SJSA1 (cell line): Measurements from ENCODE around the gene OPHN1. TPM values are rescaled to one million over a fixed set of nuclear protein-coding genes. Genes with fewer than 3 reads are reported as not detected.
"Not testable (repeated sequence)": the region's sequence is repeated elsewhere in the genome, so short reads cannot be mapped to it uniquely, and the experiment has no call there.

ENCODE experiments used
- DNase-seq, 2 experiments: peaks; one replicate each; pipeline ENCODE4 v3.0.0-alpha.2; 2015 to 2020; ENCODE audit warnings: low spot score in 2 of 2, low read depth in 1 of 2
- H3K27ac ChIP-seq: fragments of 250-450 bp; sonication (Bioruptor Pico); 2 replicates; pipeline ENCODE4 v1.5.1; 2020; ENCODE audit warnings: mild to moderate bottlenecking, moderate library complexity
- H3K27me3 ChIP-seq: fragments of 250-450 bp; sonication (Bioruptor Pico); replicated peaks from 2 replicates; pipeline ENCODE4 v1.5.1; 2020; ENCODE audit warnings: mild to moderate bottlenecking, moderate library complexity
- H3K36me3 ChIP-seq: fragments of 250-450 bp; sonication (Bioruptor Pico); 2 replicates; pipeline ENCODE4 v1.5.1; 2020; ENCODE audit warnings: mild to moderate bottlenecking
- H3K4me1 ChIP-seq: fragments of 250-450 bp; sonication (Bioruptor Pico); replicated peaks from 2 replicates; pipeline ENCODE4 v1.6.1; 2021; ENCODE audit warnings: mild to moderate bottlenecking
- H3K4me3 ChIP-seq: fragments of 250-450 bp; sonication (Bioruptor Pico); 2 replicates; pipeline ENCODE4 v1.5.1; 2020; ENCODE audit warnings: mild to moderate bottlenecking
- H3K9me3 ChIP-seq: fragments of 250-450 bp; sonication (Bioruptor Pico); replicated peaks from 2 replicates; pipeline ENCODE4 v1.5.1; 2020; ENCODE audit warnings: mild to moderate bottlenecking
- total RNA-seq: library from RNA; depleted of rRNA; stranded (reverse); fragments of >200 nt; shearing (Covaris generic); gene quantifications from 2 replicates; pipeline ENCODE4 v1.2.3, GENCODE V29; 2014

Gene OPHN1
- total RNA-seq, 1 experiment from 2014 or later: 7.8 TPM

GRCh38 chrX:68372665-68373064 is 60.6 kb downstream of the OPHN1 start:
- no peaks in the 10 kb centered on the region for H3K4me1 ChIP-seq
- no peak overlapping the region for H3K27ac ChIP-seq
- no peak for DNase-seq
- H3K9me3 ChIP-seq: no peaks in the 10 kb centered on the region
- no peaks in the 10 kb centered on the region for H3K27me3 ChIP-seq
- H3K36me3 ChIP-seq: no peaks in the 10 kb centered on the region
- H3K4me3 ChIP-seq: no peak overlapping the region

GRCh38 chrX:68369559-68369958 is 63.7 kb downstream of the OPHN1 start:
- Histone ChIP-seq H3K36me3 (no peaks in the 10 kb centered on the region), H3K4me1 (no peaks in the 10 kb centered on the region), H3K27ac (no peak overlapping the region), H3K27me3 (no peaks in the 10 kb centered on the region), H3K4me3 (no peak overlapping the region), H3K9me3 (no peaks in the 10 kb centered on the region)
- no peak for DNase-seq

- H3K36me3 ChIP-seq: no peaks in the 10 kb centered on the region
- H3K4me1 ChIP-seq: no peaks in the 10 kb centered on the region
- peak in 1 of 2 experiments; percentile 10 for DNase-seq
- no peaks in the 10 kb centered on the region for H3K9me3 ChIP-seq
- H3K4me3 ChIP-seq: no peak overlapping the region
- no peaks in the 10 kb centered on the region for H3K27me3 ChIP-seq
- H3K27ac ChIP-seq: no peak overlapping the region
These were observed 68.0 kb downstream of the OPHN1 start for GRCh38 chrX:68365341-68365740.

GRCh38 chrX:68363984-68364383 is 69.3 kb downstream of the OPHN1 start:
- H3K4me3 ChIP-seq: no peak overlapping the region
- no peak for DNase-seq
- no peak overlapping the region for H3K27ac ChIP-seq
- no peaks in the 10 kb centered on the region for H3K9me3 ChIP-seq
- no peaks in the 10 kb centered on the region for H3K4me1 ChIP-seq
- no peaks in the 10 kb centered on the region for H3K36me3 ChIP-seq
- no peaks in the 10 kb centered on the region for H3K27me3 ChIP-seq

GRCh38 chrX:68358679-68359078 is 74.6 kb downstream of the OPHN1 start:
- H3K36me3 ChIP-seq: no peaks in the 10 kb centered on the region
- DNase-seq: no peak
- no peak overlapping the region for H3K4me3 ChIP-seq
- no peaks in the 10 kb centered on the region for H3K27me3 ChIP-seq
- H3K27ac ChIP-seq: no peak overlapping the region
- H3K4me1 ChIP-seq: peaks cover 13% of the 10 kb centered on the region
- no peaks in the 10 kb centered on the region for H3K9me3 ChIP-seq

GRCh38 chrX:68355629-68355920 is 77.7 kb downstream of the OPHN1 start:
- H3K4me1 ChIP-seq: peaks cover 13% of the 10 kb centered on the region
- H3K27me3 ChIP-seq: no peaks in the 10 kb centered on the region
- H3K27ac ChIP-seq: no peak overlapping the region
- H3K36me3 ChIP-seq: no peaks in the 10 kb centered on the region
- H3K9me3 ChIP-seq: no peaks in the 10 kb centered on the region
- DNase-seq: peak in 1 of 2 experiments; percentile 8
- H3K4me3 ChIP-seq: no peak overlapping the region

GRCh38 chrX:68354879-68355628 is 78.2 kb downstream of the OPHN1 start:
- Histone ChIP-seq H3K27me3 (no peaks in the 10 kb centered on the region), H3K4me1 (peaks cover 13% of the 10 kb centered on the region), H3K36me3 (no peaks in the 10 kb centered on the region), H3K4me3 (no peak overlapping the region), H3K9me3 (no peaks in the 10 kb centered on the region), H3K27ac (no peak overlapping the region)
- DNase-seq: peak in 1 of 2 experiments; percentile 5

- Histone ChIP-seq H3K4me3 (no peak overlapping the region), H3K27ac (no peak overlapping the region), H3K27me3 (no peaks in the 10 kb centered on the region), H3K9me3 (no peaks in the 10 kb centered on the region), H3K4me1 (no peaks in the 10 kb centered on the region), H3K36me3 (no peaks in the 10 kb centered on the region)
- DNase-seq: no peak
These were observed 88.3 kb downstream of the OPHN1 start for GRCh38 chrX:68345025-68345424.

- H3K27ac ChIP-seq: no peak overlapping the region
- no peaks in the 10 kb centered on the region for H3K36me3 ChIP-seq
- H3K4me1 ChIP-seq: no peaks in the 10 kb centered on the region
- H3K4me3 ChIP-seq: no peak overlapping the region
- H3K9me3 ChIP-seq: no peaks in the 10 kb centered on the region
- H3K27me3 ChIP-seq: no peaks in the 10 kb centered on the region
- no peak for DNase-seq
These were observed 89.7 kb downstream of the OPHN1 start for GRCh38 chrX:68343551-68343950.

GRCh38 chrX:68332201-68332731 is 101.0 kb downstream of the OPHN1 start:
- no peak for DNase-seq
- H3K9me3 ChIP-seq: no peaks in the 10 kb centered on the region
- no peaks in the 10 kb centered on the region for H3K36me3 ChIP-seq
- H3K4me3 ChIP-seq: no peak overlapping the region
- no peaks in the 10 kb centered on the region for H3K4me1 ChIP-seq
- no peaks in the 10 kb centered on the region for H3K27me3 ChIP-seq
- H3K27ac ChIP-seq: no peak overlapping the region

GRCh38 chrX:68326841-68327240 is 106.5 kb downstream of the OPHN1 start:
- H3K4me1 ChIP-seq, H3K27ac ChIP-seq, H3K36me3 ChIP-seq, H3K27me3 ChIP-seq, H3K9me3 ChIP-seq, H3K4me3 ChIP-seq, DNase-seq: not testable (repeated sequence)

- Histone ChIP-seq H3K36me3 (no peaks in the 10 kb centered on the region), H3K27ac (no peak overlapping the region), H3K27me3 (no peaks in the 10 kb centered on the region), H3K9me3 (no peaks in the 10 kb centered on the region), H3K4me1 (no peaks in the 10 kb centered on the region; the same call in 1 of the 2 replicates), H3K4me3 (no peak overlapping the region)
- peak in 1 of 2 experiments; percentile 1 for DNase-seq
These were observed 125.5 kb downstream of the OPHN1 start for GRCh38 chrX:68307769-68308168.

- Histone ChIP-seq H3K27ac (no peak overlapping the region), H3K36me3 (no peaks in the 10 kb centered on the region), H3K9me3 (no peaks in the 10 kb centered on the region), H3K4me1 (no peaks in the 10 kb centered on the region; the same call in 1 of the 2 replicates), H3K4me3 (no peak overlapping the region), H3K27me3 (no peaks in the 10 kb centered on the region)
- no peak for DNase-seq
These were observed 128.7 kb downstream of the OPHN1 start for GRCh38 chrX:68304602-68305001.

- DNase-seq: no peak
These were observed 133.4 kb downstream of the OPHN1 start for GRCh38 chrX:68299898-68300297.

GRCh38 chrX:68292471-68292870 is 140.8 kb downstream of the OPHN1 start:
- DNase-seq: no peak
- Histone ChIP-seq H3K27ac (no peak overlapping the region), H3K27me3 (no peaks in the 10 kb centered on the region), H3K9me3 (no peaks in the 10 kb centered on the region), H3K4me1 (no peaks in the 10 kb centered on the region), H3K36me3 (no peaks in the 10 kb centered on the region), H3K4me3 (no peak overlapping the region)

More at GRCh38 chrX:68299898-68300297, 133.4 kb downstream of the OPHN1 start:
- Histone ChIP-seq H3K9me3 (no peaks in the 10 kb centered on the region), H3K27me3 (no peaks in the 10 kb centered on the region), H3K4me1 (no peaks in the 10 kb centered on the region), H3K4me3 (no peak overlapping the region), H3K27ac (no peak overlapping the region), H3K36me3 (no peaks in the 10 kb centered on the region)
